Gastroesophageal sphincter (tissue), 4 donors: ENCODE data around the gene ADAM12. TPM values are rescaled to one million over a fixed set of nuclear protein-coding genes. Genes with fewer than 3 reads are reported as not detected.

Experiments used
- ATAC-seq: fragments of 150-250 bp; one replicate; pipeline ENCODE4 v1.9.1; 2016; ENCODE audit warnings: mild to moderate bottlenecking, moderate library complexity
- H3K27ac ChIP-seq, 4 donors: fragments of 200-600 bp; sonication (generic) in 3 of 4; 1 replicate in 3 of 4; 2 replicates in 1 of 4; pipeline ENCODE4 v1.5.1; 2016 to 2019
- H3K27me3 ChIP-seq: fragments of 200-600 bp; sonication (generic); one replicate; pipeline ENCODE4 v1.5.1; 2019
- H3K36me3 ChIP-seq, 2 donors: fragments of 200-600 bp; sonication (generic); one replicate each; pipeline ENCODE4 v1.5.1; 2019; ENCODE audit warnings: control low read depth in 1 of 2
- H3K4me1 ChIP-seq, 3 donors: fragments of 200-600 bp; sonication (generic); 1 replicate in 2 of 3; 2 replicates in 1 of 3; pipeline ENCODE4 v1.5.1; 2016 to 2019; ENCODE audit warnings: control low read depth in 2 of 3
- H3K4me3 ChIP-seq, 2 donors: fragments of 200-600 bp; sonication (generic); one replicate each; pipeline ENCODE4 v1.5.1; 2019; ENCODE audit warnings: mild to moderate bottlenecking in 1 of 2, moderate library complexity in 1 of 2
- H3K9me3 ChIP-seq, 3 donors: fragments of 200-600 bp; sonication (generic); one replicate each; pipeline ENCODE4 v1.5.1; 2017 to 2019; ENCODE audit warnings: control low read depth in 2 of 3
- CTCF ChIP-seq, 4 experiments: fragments of 200-600 bp in 2 of 4; fragments of 450-650 bp in 2 of 4; sonication (generic) in 1 of 4; IDR thresholded peaks; one replicate each; pipeline ENCODE4 v1.5.1; 2017 to 2019; ENCODE audit warnings: antibody characterized with exemption in 4 of 4, mild to moderate bottlenecking in 2 of 4, moderate library complexity in 2 of 4
- EP300 ChIP-seq: sonication (generic); formaldehyde crosslinking; IDR thresholded peaks from one replicate; pipeline ENCODE4 v1.6.1; 2017; ENCODE audit warnings: antibody characterized with exemption, mild to moderate bottlenecking
- POLR2A ChIP-seq, 2 donors: fragments of 450-650 bp; IDR thresholded peaks; one replicate each; pipeline ENCODE4 v1.6.1; 2017; ENCODE audit warnings: antibody characterized with exemption in 2 of 2, mild to moderate bottlenecking in 2 of 2, moderate library complexity in 1 of 2
- POLR2AphosphoS5 ChIP-seq: sonication (generic); formaldehyde crosslinking; IDR thresholded peaks from one replicate; pipeline ENCODE4 v1.6.1; 2017; ENCODE audit warnings: antibody characterized with exemption
- WGBS, 2 donors: methylation state at CpG; one replicate each; pipeline ENCODE4 v1.1.5; 2018; ENCODE audit warnings: low coverage in 1 of 2; 5-methylcytosine and 5-hydroxymethylcytosine counted together
- total RNA-seq, 4 donors: library from RNA; depleted of rRNA; stranded (reverse); fragments of >200 nt; gene quantifications; one replicate each; pipeline ENCODE4 v1.1.0, GENCODE V29; 2016

Gene ADAM12
- total RNA-seq, 4 donors from 2014 or later, result 0.27 to 1.2 (median 0.89) TPM

- ATAC-seq, result no peak
- TF ChIP-seq POLR2A (IDR thresholded peaks at IDR 0.05) (no peak), EP300 (no peak), POLR2AphosphoS5 (no peak), CTCF (IDR thresholded peaks at IDR 0.05) (no peak)
- Histone ChIP-seq H3K36me3 (no peaks in the 10 kb centered on the region), H3K27ac (no peak overlapping the region), H3K4me3 (no peak overlapping the region), H3K27me3 (peaks cover 30% of the 10 kb centered on the region), H3K4me1 (no peaks in the 10 kb centered on the region), H3K9me3 (peaks cover 0 to 42% (median 0%) of the 10 kb centered on the region in 3 donors)
- WGBS, 2 donors, result 73 to 94% methylated on average over 3 to 4 of the region's 6 CpGs
Observed at GRCh38 chr10:126423732-126424491, 35.6 kb upstream of the ADAM12 start.

- no peak for ATAC-seq
- H3K36me3 ChIP-seq, result no peaks in the 10 kb centered on the region
- H3K9me3 ChIP-seq, result peaks cover 0 to 50% (median 0%) of the 10 kb centered on the region in 3 donors
- no peak overlapping the region for H3K4me3 ChIP-seq
- H3K4me1 ChIP-seq, result no peaks in the 10 kb centered on the region
- H3K27ac ChIP-seq, result no peak overlapping the region
- no peak for TF ChIP-seq POLR2AphosphoS5
- TF ChIP-seq POLR2A (IDR thresholded peaks at IDR 0.05), result no peak
- TF ChIP-seq EP300, result no peak
- no peak for TF ChIP-seq CTCF (IDR thresholded peaks at IDR 0.05)
- WGBS, 2 donors, result 55 to 85% methylated on average over 1 of the region's 1 CpG
- H3K27me3 ChIP-seq, result peaks cover 28% of the 10 kb centered on the region
Observed at GRCh38 chr10:126422567-126422966, 34.3 kb upstream of the ADAM12 start.

GRCh38 chr10:126421756-126422256 lies 33.5 kb upstream of the ADAM12 start:
- H3K4me3 ChIP-seq, result no peak overlapping the region
- TF ChIP-seq CTCF (IDR thresholded peaks at IDR 0.05) (no peak), POLR2A (IDR thresholded peaks at IDR 0.05) (no peak), EP300 (no peak), POLR2AphosphoS5 (no peak)
- no peaks in the 10 kb centered on the region for H3K4me1 ChIP-seq
- ATAC-seq, result no peak
- H3K27me3 ChIP-seq, result peaks cover 25% of the 10 kb centered on the region
- no peaks in the 10 kb centered on the region for H3K36me3 ChIP-seq
- H3K9me3 ChIP-seq, result peaks cover 0 to 50% (median 0%) of the 10 kb centered on the region in 3 donors
- WGBS, 2 donors, result 65 to 85% methylated on average over 4 to 10 of the region's 10 CpGs
- H3K27ac ChIP-seq, result no peak overlapping the region

GRCh38 chr10:126420567-126421300 lies 32.5 kb upstream of the ADAM12 start:
- no peak overlapping the region for H3K27ac ChIP-seq
- peaks cover 0 to 50% (median 0%) of the 10 kb centered on the region in 3 donors for H3K9me3 ChIP-seq
- 43 to 67% methylated on average over 8 to 11 of the region's 12 CpGs for WGBS, 2 donors
- TF ChIP-seq POLR2AphosphoS5 (no peak), POLR2A (IDR thresholded peaks at IDR 0.05) (no peak), CTCF (IDR thresholded peaks at IDR 0.05) (no peak), EP300 (no peak)
- H3K36me3 ChIP-seq, result no peaks in the 10 kb centered on the region
- no peaks in the 10 kb centered on the region for H3K4me1 ChIP-seq
- no peak overlapping the region for H3K4me3 ChIP-seq
- ATAC-seq, result no peak
- peaks cover 22% of the 10 kb centered on the region for H3K27me3 ChIP-seq
